MM.1S (cell line): ENCODE data around the gene CEL.

Source experiments
- CTCF ChIP-seq: fragments of 300-600 bp; sonication (generic); IDR thresholded peaks from 2 replicates; pipeline ENCODE4 v1.5.1; 2016; ENCODE audit warnings: antibody characterized with exemption, low read length, mixed read lengths
- EZH2 ChIP-seq: fragments of 300-600 bp; sonication (generic); optimal IDR thresholded peaks from 2 replicates; pipeline ENCODE3; 2017; ENCODE audit warnings: low read depth, mild to moderate bottlenecking, antibody characterized with exemption, low read length, mixed read lengths
- EZH2phosphoT487 ChIP-seq: fragments of 300-600 bp; sonication (generic); IDR thresholded peaks from 2 replicates; pipeline ENCODE4 v1.6.1; 2018; ENCODE audit warnings: antibody characterized with exemption, low read length

- TF ChIP-seq EZH2phosphoT487 = no peak
- no peak for TF ChIP-seq CTCF
- TF ChIP-seq EZH2 = no peak
Observed at GRCh38 chr9:133115604-133116345, 54.0 kb downstream of the CEL start.
